ENCODE measurements around the gene KMT5B.

DNA sequence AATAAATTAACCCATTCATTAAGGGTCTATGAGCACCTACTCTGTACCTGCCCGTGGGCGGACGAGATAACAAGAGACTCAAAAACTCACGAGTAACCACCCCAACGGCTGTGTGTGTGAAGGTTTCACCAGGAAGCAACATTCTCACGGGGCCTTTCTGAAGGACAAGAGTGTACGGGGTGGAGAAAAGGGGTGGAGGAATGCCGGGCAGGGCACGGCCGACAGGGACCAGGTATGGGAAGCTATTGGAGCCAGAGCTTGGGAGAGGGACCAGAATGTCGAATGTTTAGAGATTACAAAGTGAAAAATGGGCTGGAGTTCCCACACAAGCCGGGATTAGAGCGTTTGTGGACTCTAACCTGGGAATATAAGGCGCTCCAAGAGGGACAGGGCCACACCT is 1.6 kb downstream of the KMT5B start:
- TF ChIP-seq POLR2A (IDR thresholded peaks at IDR 0.05) (no peak), CTCF (IDR thresholded peaks at IDR 0.05) (no peak), EP300 (IDR thresholded peaks at IDR 0.05) (no peak)
